Gastroesophageal sphincter (tissue), 4 donors: ENCODE results near the gene THADA. TPM values are rescaled to one million over a fixed set of nuclear protein-coding genes. Genes with fewer than 3 reads are reported as not detected.

Source experiments
- ATAC-seq: fragments of 150-250 bp; one replicate; pipeline ENCODE4 v1.9.1; 2016; ENCODE audit warnings: mild to moderate bottlenecking, moderate library complexity
- H3K27ac ChIP-seq, 4 donors: fragments of 200-600 bp; sonication (generic) in 3 of 4; 1 replicate in 3 of 4; 2 replicates in 1 of 4; pipeline ENCODE4 v1.5.1; 2016 to 2019
- H3K27me3 ChIP-seq: fragments of 200-600 bp; sonication (generic); one replicate; pipeline ENCODE4 v1.5.1; 2019
- H3K36me3 ChIP-seq, 2 donors: fragments of 200-600 bp; sonication (generic); one replicate each; pipeline ENCODE4 v1.5.1; 2019; ENCODE audit warnings: control low read depth in 1 of 2
- H3K4me1 ChIP-seq, 3 donors: fragments of 200-600 bp; sonication (generic); 1 replicate in 2 of 3; 2 replicates in 1 of 3; pipeline ENCODE4 v1.5.1; 2016 to 2019; ENCODE audit warnings: control low read depth in 2 of 3
- H3K4me3 ChIP-seq, 2 donors: fragments of 200-600 bp; sonication (generic); one replicate each; pipeline ENCODE4 v1.5.1; 2019; ENCODE audit warnings: mild to moderate bottlenecking in 1 of 2, moderate library complexity in 1 of 2
- H3K9me3 ChIP-seq, 3 donors: fragments of 200-600 bp; sonication (generic); one replicate each; pipeline ENCODE4 v1.5.1; 2017 to 2019; ENCODE audit warnings: control low read depth in 2 of 3
- EP300 ChIP-seq: sonication (generic); formaldehyde crosslinking; IDR thresholded peaks from one replicate; pipeline ENCODE4 v1.6.1; 2017; ENCODE audit warnings: antibody characterized with exemption, mild to moderate bottlenecking
- POLR2A ChIP-seq, 2 donors: fragments of 450-650 bp; IDR thresholded peaks; one replicate each; pipeline ENCODE4 v1.6.1; 2017; ENCODE audit warnings: antibody characterized with exemption in 2 of 2, mild to moderate bottlenecking in 2 of 2, moderate library complexity in 1 of 2
- POLR2AphosphoS5 ChIP-seq: sonication (generic); formaldehyde crosslinking; IDR thresholded peaks from one replicate; pipeline ENCODE4 v1.6.1; 2017; ENCODE audit warnings: antibody characterized with exemption
- WGBS, 2 donors: methylation state at CpG; one replicate each; pipeline ENCODE4 v1.1.5; 2018; ENCODE audit warnings: low coverage in 1 of 2; 5-methylcytosine and 5-hydroxymethylcytosine counted together
- total RNA-seq, 4 donors: library from RNA; depleted of rRNA; stranded (reverse); fragments of >200 nt; gene quantifications; one replicate each; pipeline ENCODE4 v1.1.0, GENCODE V29; 2016
- TF ChIP-seq, protein P1 (sequence below), 4 experiments: fragments of 200-600 bp in 2 of 4; fragments of 450-650 bp in 2 of 4; sonication (generic) in 1 of 4; IDR thresholded peaks; one replicate each; pipeline ENCODE4 v1.5.1; 2017 to 2019; ENCODE audit warnings: antibody characterized with exemption in 4 of 4, mild to moderate bottlenecking in 2 of 4, moderate library complexity in 2 of 4

THADA gene
- total RNA-seq, 4 donors from 2014 or later: 19.7 to 34.4 (median 22.3) TPM

DNA sequence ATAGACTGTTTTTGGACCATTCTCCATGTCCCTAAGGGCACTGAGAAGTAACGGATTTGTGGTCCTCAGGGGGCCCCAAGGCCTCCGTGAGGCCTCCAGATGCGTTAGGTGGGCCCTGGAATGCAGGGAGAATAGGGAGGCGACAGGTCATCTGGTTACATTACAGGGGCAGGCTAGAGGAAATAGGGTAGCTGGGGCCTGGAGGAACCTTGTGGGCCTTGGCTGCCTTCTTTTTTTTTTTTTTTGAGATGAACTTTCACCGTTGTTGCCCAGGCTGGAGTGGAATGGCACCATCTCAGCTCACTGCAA lies 398.3 kb downstream of the THADA start:
- H3K27me3 ChIP-seq: no peaks in the 10 kb centered on the region
- no peak overlapping the region for H3K4me3 ChIP-seq
- WGBS, 2 donors: 97 to 100% methylated on average over 1 to 4 of the region's 5 CpGs
- no peaks in the 10 kb centered on the region for H3K36me3 ChIP-seq
- no peak overlapping the region for H3K27ac ChIP-seq
- no peak for ATAC-seq
- H3K4me1 ChIP-seq: no peaks in the 10 kb centered on the region
- no peaks in the 10 kb centered on the region for H3K9me3 ChIP-seq
- no peak for TF ChIP-seq POLR2AphosphoS5

DNA sequence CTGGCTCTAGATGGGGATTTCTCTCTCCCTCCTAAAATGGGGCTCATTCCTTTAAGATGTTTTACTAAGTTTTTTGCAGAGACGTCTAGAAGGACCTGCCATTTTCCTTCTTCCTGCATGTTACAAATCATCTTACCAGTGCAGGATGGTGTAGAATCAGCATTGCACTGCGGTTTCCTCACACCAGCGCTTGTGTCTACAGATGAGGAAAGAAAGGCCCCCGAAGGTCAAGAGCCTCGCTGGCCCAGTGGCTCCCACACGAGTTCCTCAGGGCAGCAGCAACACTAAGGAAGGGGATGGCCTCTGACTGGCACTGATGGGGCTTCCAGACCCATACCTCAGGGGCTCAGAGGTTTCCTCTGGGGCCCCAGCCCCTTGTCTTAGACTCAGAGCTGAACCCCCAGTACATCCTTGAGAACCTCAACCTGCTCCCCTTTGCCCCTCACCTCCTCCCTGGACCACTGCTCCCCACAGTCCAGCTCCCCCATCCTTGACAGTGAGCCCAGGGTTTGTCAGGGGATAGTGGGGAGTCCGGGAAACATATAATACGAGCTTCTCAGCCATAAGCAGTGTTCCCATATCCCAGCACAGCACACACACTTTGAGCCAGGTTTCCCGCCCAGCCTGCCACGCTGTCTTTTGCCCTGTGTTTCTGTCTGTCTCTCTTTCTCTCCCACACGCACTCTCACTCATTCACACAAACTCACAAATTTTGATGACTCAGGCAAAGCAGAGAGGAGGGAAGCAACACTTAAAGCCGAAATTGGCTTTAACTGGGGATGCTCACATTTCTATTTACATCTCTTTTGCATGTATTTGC lies 398.9 kb downstream of the THADA start:
- no peaks in the 10 kb centered on the region for H3K36me3 ChIP-seq
- H3K4me1 ChIP-seq: no peaks in the 10 kb centered on the region
- H3K27me3 ChIP-seq: no peaks in the 10 kb centered on the region
- ATAC-seq: peak; percentile 20
- H3K27ac ChIP-seq: no peak overlapping the region
- WGBS, 2 donors: 79 to 88% methylated on average over 8 to 10 of the region's 12 CpGs
- TF ChIP-seq EP300 (no peak), POLR2AphosphoS5 (no peak), POLR2A (IDR thresholded peaks at IDR 0.05) (no peak)
- TF ChIP-seq, protein P1, sequence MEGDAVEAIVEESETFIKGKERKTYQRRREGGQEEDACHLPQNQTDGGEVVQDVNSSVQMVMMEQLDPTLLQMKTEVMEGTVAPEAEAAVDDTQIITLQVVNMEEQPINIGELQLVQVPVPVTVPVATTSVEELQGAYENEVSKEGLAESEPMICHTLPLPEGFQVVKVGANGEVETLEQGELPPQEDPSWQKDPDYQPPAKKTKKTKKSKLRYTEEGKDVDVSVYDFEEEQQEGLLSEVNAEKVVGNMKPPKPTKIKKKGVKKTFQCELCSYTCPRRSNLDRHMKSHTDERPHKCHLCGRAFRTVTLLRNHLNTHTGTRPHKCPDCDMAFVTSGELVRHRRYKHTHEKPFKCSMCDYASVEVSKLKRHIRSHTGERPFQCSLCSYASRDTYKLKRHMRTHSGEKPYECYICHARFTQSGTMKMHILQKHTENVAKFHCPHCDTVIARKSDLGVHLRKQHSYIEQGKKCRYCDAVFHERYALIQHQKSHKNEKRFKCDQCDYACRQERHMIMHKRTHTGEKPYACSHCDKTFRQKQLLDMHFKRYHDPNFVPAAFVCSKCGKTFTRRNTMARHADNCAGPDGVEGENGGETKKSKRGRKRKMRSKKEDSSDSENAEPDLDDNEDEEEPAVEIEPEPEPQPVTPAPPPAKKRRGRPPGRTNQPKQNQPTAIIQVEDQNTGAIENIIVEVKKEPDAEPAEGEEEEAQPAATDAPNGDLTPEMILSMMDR (IDR thresholded peaks at IDR 0.05): no peak
- H3K4me3 ChIP-seq: no peak overlapping the region
- H3K9me3 ChIP-seq: no peaks in the 10 kb centered on the region

DNA sequence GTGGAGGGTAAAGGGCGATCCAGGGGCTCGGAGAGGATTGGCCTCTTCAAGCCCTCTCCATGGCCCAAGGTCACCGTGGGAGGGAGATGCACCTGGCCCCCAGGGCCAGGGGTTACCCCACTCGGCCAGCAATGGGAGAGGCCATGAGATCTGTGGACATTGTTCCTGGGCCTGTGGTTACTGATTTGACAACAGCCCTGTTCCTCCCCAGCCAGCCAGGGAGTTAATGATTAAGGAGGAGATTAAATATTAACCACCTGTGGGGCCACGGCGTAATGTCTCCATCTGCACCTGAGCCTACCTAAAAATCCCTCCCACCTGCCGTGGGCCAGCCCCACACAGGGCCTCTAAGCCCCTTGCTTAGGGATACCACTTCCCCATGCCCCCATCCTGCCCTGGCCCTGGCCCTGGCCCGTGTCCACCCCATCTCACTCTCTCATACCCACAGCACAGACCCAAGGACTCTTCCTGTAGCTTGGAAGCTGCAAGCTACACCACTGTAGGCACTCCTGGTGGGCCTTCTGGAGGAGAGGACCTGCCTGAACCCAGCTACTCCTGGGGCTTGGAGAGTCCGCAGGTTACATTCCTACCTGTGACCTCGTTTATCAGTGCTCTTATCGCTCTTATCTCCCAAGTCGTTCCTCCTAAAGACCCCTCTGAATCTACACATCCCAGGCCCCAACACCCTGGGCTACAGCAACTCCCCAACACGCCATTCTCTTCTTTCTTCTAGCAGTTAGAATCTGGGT lies 401.5 kb downstream of the THADA start:
- WGBS, 2 donors: 58 to 90% methylated on average over 5 to 6 of the region's 13 CpGs
- no peak for TF ChIP-seq POLR2A (IDR thresholded peaks at IDR 0.05)
- no peak for TF ChIP-seq POLR2AphosphoS5
- TF ChIP-seq, protein P1 (IDR thresholded peaks at IDR 0.05): no peak
- TF ChIP-seq EP300: no peak
- Histone ChIP-seq H3K27me3 (no peaks in the 10 kb centered on the region), H3K36me3 (no peaks in the 10 kb centered on the region), H3K4me3 (no peak overlapping the region), H3K4me1 (no peaks in the 10 kb centered on the region), H3K27ac (no peak overlapping the region), H3K9me3 (no peaks in the 10 kb centered on the region)
- ATAC-seq: no peak

DNA sequence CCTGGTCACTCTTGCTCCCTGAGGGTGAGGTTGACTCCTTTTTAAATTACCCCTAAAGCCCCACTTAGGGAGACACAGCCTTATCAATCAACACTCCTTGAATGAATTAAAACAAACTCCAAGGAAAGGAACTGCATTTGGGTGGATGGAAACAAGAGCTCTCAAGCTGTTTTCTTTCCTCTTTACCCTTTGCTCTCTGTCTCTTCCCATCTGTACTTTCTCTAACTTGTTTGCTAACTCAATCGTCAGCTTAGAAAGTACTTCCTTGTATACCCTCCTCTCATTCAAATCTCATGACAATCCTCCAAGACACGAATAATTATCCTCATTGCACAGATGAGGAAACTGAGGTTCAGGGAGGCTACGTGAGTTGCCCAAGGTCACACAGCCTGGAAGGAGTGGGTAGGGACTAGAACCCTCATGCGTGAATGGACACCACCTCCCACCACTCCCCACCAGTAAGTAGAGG lies 402.2 kb downstream of the THADA start:
- H3K4me3 ChIP-seq: no peak overlapping the region
- 57 to 69% methylated on average over 1 to 3 of the region's 4 CpGs for whole genome bisulfite sequencing, 2 donors
- H3K4me1 ChIP-seq: no peaks in the 10 kb centered on the region
- no peaks in the 10 kb centered on the region for H3K9me3 ChIP-seq
- ATAC-seq: no peak
- H3K36me3 ChIP-seq: no peaks in the 10 kb centered on the region
- H3K27me3 ChIP-seq: no peaks in the 10 kb centered on the region
- TF ChIP-seq EP300 (no peak), POLR2AphosphoS5 (no peak), POLR2A (IDR thresholded peaks at IDR 0.05) (no peak)
- TF ChIP-seq, protein P1 (IDR thresholded peaks at IDR 0.05): no peak
- no peak overlapping the region for H3K27ac ChIP-seq

DNA sequence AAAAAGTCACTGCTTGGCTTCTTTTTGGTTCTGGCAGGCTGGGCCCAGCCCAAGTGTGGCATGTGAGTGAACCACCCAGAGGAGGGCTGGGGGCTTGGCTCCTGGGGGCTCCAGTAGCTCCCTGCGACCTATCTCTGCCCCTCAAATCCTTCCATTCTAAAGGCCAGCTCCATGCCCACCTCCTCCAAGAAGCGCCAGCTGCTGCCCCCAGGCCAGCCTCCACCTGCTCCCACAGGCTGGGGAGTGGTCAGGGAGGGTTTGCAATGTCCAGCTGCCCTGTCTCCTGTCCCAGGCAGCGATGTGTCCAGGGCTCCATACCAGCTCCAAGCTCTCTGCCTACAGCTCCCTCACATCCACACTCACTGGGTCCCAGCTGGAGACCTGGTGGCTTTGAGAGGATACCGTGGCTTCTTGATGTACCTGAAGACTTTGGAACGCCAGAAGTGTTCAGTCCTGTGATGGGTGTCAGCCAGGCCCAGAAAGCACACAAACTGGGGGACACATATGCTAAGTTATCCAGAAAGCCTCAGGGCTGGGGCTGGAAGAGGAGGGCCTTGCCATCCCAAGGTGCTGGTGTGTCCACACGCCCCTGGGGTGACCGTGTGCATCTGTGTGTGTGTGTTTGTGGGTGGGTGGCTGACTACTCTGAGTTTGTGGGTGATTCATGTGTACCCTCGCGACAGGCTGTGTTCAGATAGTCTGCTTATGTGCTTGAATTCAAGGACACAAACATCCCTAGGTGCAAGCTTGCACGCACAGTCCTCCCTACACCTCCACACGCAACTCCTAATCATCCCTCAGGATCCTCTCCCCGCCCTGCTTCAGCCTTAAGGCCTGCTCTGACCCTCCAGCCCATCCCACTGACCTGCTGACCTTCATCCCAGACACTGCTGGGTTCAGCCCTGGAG lies 402.8 kb downstream of the THADA start:
- Histone ChIP-seq H3K36me3 (no peaks in the 10 kb centered on the region), H3K27me3 (no peaks in the 10 kb centered on the region), H3K4me3 (no peak overlapping the region), H3K27ac (no peak overlapping the region), H3K4me1 (no peaks in the 10 kb centered on the region), H3K9me3 (no peaks in the 10 kb centered on the region)
- TF ChIP-seq EP300 (no peak), POLR2A (IDR thresholded peaks at IDR 0.05) (no peak), POLR2AphosphoS5 (no peak)
- WGBS, 2 donors: 93% methylated on average over 5 of the region's 12 CpGs; no CpG with 5 or more reads in 1 of the 2 donors
- ATAC-seq: no peak
